Parathyroid adenoma (tissue), 2 donors: Measurements from ENCODE around the gene RASGRP1.

Experiments
- H2AFZ ChIP-seq: fragments of 300-600 bp; sonication (generic); one replicate; pipeline ENCODE4 v1.7.0; 2017; ENCODE audit warnings: antibody characterized with exemption, mild to moderate bottlenecking
- H3K27ac ChIP-seq: fragments of 300-600 bp; sonication (generic); one replicate; pipeline ENCODE4 v1.7.0; 2017
- H3K27me3 ChIP-seq: fragments of 300-600 bp; sonication (generic); one replicate; pipeline ENCODE4 v1.7.0; 2017; ENCODE audit warnings: low read length; ENCODE audit not compliant: control insufficient read depth, insufficient read depth
- H3K36me3 ChIP-seq: fragments of 300-600 bp; sonication (generic); one replicate; pipeline ENCODE4 v1.7.0; 2017; ENCODE audit warnings: low read length; ENCODE audit not compliant: control insufficient read depth, insufficient read depth
- H3K4me1 ChIP-seq: fragments of 300-600 bp; sonication (generic); one replicate; pipeline ENCODE4 v1.7.0; 2017; ENCODE audit warnings: control low read depth
- H3K4me2 ChIP-seq: fragments of 300-600 bp; sonication (generic); one replicate; pipeline ENCODE4 v1.7.0; 2017; ENCODE audit warnings: low read length
- H3K4me3 ChIP-seq: fragments of 300-600 bp; sonication (generic); one replicate; pipeline ENCODE4 v1.7.0; 2017; ENCODE audit warnings: low read depth, low read length
- H3K79me2 ChIP-seq: fragments of 300-600 bp; sonication (generic); one replicate; pipeline ENCODE4 v1.7.0; 2017; ENCODE audit warnings: control low read depth
- H3K9ac ChIP-seq: fragments of 300-600 bp; sonication (generic); one replicate; pipeline ENCODE4 v1.7.0; 2017; ENCODE audit warnings: mild to moderate bottlenecking
- H3K9me3 ChIP-seq: fragments of 300-600 bp; sonication (generic); one replicate; pipeline ENCODE4 v1.7.0; 2017; ENCODE audit warnings: low read length; ENCODE audit not compliant: control insufficient read depth
- TF ChIP-seq, protein P1 (sequence below): fragments of 300-600 bp; sonication (generic); IDR thresholded peaks from one replicate; pipeline ENCODE4 v1.7.0; 2017; ENCODE audit warnings: antibody characterized with exemption, mild to moderate bottlenecking
- donor health status: primary hyperparathyroidism.

Gene RASGRP1

DNA sequence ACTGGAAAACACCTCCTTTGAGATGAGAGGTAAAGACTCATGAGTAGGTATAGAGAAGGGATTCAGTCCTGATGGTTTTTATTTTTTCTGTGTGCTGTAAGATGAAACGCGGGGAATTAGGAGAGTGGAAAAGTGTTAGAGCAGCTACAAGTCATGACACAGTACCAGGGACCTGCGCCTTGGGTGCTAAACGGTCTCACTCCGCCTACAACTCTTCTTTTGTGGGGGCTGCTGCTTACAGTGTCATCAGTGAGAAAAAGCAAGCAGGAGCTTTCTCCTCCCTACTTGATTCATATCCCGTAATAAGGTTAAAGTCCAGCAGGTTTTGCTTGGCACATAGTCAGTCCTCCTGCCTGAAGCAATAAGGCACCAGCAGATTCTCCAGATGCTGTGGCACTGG lies 39.1 kb downstream of the RASGRP1 start:
- no peak overlapping the region for H3K4me3 ChIP-seq
- no peaks in the 10 kb centered on the region for H3K79me2 ChIP-seq
- H3K27ac ChIP-seq, result no peak overlapping the region
- no peaks in the 10 kb centered on the region for H3K36me3 ChIP-seq
- TF ChIP-seq, protein P1, sequence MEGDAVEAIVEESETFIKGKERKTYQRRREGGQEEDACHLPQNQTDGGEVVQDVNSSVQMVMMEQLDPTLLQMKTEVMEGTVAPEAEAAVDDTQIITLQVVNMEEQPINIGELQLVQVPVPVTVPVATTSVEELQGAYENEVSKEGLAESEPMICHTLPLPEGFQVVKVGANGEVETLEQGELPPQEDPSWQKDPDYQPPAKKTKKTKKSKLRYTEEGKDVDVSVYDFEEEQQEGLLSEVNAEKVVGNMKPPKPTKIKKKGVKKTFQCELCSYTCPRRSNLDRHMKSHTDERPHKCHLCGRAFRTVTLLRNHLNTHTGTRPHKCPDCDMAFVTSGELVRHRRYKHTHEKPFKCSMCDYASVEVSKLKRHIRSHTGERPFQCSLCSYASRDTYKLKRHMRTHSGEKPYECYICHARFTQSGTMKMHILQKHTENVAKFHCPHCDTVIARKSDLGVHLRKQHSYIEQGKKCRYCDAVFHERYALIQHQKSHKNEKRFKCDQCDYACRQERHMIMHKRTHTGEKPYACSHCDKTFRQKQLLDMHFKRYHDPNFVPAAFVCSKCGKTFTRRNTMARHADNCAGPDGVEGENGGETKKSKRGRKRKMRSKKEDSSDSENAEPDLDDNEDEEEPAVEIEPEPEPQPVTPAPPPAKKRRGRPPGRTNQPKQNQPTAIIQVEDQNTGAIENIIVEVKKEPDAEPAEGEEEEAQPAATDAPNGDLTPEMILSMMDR, result no peak
- H2AFZ ChIP-seq, result no peak overlapping the region
- H3K4me1 ChIP-seq, result no peaks in the 10 kb centered on the region
- no peak overlapping the region for H3K9ac ChIP-seq
- no peaks in the 10 kb centered on the region for H3K9me3 ChIP-seq
- no peaks in the 10 kb centered on the region for H3K27me3 ChIP-seq
- H3K4me2 ChIP-seq, result no peak overlapping the region

DNA sequence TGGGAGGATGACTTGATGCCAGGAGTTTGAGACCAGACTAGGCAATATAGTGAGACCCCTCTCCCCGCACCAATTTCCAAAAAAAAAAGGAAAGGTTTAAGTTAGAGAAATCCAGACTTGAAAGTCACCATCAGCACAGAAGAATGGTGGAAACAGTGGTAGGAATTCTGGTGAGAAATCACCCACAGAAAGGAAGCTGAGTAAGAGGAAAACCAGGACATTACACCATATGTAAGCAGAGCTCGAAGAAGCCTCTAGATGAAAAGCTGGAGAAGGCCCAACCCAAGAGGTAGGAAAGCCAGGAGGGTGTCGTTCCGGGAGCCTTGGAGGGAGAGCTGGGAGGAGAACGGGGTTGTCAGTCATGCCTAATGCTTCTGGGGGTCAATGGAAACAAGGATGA lies 40.5 kb downstream of the RASGRP1 start:
- Histone ChIP-seq H3K4me1 (no peaks in the 10 kb centered on the region), H3K4me2 (no peak overlapping the region), H3K27ac (no peak overlapping the region), H3K9ac (no peak overlapping the region), H2AFZ (no peak overlapping the region), H3K4me3 (no peak overlapping the region), H3K9me3 (no peaks in the 10 kb centered on the region), H3K27me3 (no peaks in the 10 kb centered on the region), H3K36me3 (no peaks in the 10 kb centered on the region), H3K79me2 (no peaks in the 10 kb centered on the region)
- TF ChIP-seq, protein P1, result no peak

DNA sequence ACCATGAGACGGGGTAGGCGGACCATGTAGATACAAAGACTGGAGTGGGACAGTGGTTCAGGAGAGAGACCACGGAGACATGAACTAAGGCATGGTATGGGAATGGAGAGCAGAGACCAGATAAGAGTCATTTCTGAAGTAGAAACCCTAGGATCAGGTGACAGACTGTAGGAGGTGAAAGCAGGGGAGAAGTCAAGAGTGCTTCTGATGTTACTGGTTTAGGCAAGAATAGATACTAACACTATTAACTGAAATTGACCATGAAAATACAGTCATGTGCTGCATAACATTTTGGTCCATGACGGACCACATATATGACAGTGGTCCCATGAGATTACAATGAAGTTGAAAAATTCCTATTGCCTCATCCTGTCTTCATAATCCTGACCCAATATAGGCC lies 41.7 kb downstream of the RASGRP1 start:
- H3K4me1 ChIP-seq, result no peaks in the 10 kb centered on the region
- no peaks in the 10 kb centered on the region for H3K36me3 ChIP-seq

DNA sequence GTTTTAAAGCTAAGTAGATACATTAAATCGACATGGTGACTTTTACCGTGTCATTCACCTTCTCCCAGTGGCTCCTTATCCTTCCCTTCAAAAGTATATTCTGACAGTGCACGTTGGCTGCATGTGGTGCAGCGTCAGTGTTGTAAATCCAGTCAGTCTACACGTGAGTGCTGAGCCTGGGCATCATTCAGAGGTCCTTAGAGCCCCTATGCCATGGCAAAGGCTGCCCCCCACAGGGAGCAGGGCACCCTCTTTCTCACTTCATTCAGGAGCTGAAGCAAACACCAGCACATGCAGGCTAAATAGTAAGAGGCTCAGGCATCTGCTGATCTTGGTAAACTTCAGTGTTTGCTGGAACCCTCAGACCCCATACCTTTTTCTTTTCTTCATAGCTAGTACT lies 43.3 kb downstream of the RASGRP1 start:
- no peaks in the 10 kb centered on the region for H3K79me2 ChIP-seq
- no peaks in the 10 kb centered on the region for H3K36me3 ChIP-seq

More for the DNA sequence above, 41.7 kb downstream of the RASGRP1 start:
- no peak overlapping the region for H3K9ac ChIP-seq
- TF ChIP-seq, protein P1, result no peak
- H3K27ac ChIP-seq, result no peak overlapping the region
- H2AFZ ChIP-seq, result no peak overlapping the region
- no peaks in the 10 kb centered on the region for H3K79me2 ChIP-seq
- H3K27me3 ChIP-seq, result no peaks in the 10 kb centered on the region
- no peak overlapping the region for H3K4me2 ChIP-seq
- H3K4me3 ChIP-seq, result no peak overlapping the region
- H3K9me3 ChIP-seq, result no peaks in the 10 kb centered on the region

DNA sequence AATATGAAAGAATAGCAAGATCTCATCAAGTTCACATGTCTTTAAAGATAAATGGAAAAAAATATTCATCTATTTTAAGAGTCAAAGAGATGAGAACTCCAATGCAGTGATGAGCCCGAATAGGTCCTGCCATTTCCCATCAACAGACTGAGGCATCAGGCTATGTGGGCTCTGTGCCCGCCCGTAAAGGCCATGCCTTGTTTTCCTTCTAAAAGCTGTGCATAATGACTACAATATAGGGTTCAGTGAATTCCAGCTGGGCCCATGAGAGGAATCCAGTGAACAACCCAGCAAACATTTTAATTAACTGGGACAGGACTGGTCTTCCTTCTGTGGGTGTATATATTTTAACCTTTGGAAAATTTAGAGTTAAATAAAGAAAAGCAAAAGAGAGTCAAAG lies 44.6 kb downstream of the RASGRP1 start:
- TF ChIP-seq, protein P1, result no peak
- Histone ChIP-seq H3K27ac (no peak overlapping the region), H2AFZ (no peak overlapping the region), H3K4me2 (no peak overlapping the region), H3K27me3 (no peaks in the 10 kb centered on the region), H3K4me3 (no peak overlapping the region), H3K36me3 (no peaks in the 10 kb centered on the region), H3K79me2 (no peaks in the 10 kb centered on the region), H3K4me1 (no peaks in the 10 kb centered on the region), H3K9ac (no peak overlapping the region), H3K9me3 (no peaks in the 10 kb centered on the region)

More for the DNA sequence above, 43.3 kb downstream of the RASGRP1 start:
- Histone ChIP-seq H3K9me3 (no peaks in the 10 kb centered on the region), H3K4me1 (no peaks in the 10 kb centered on the region), H2AFZ (no peak overlapping the region), H3K27ac (no peak overlapping the region), H3K27me3 (no peaks in the 10 kb centered on the region), H3K4me2 (no peak overlapping the region), H3K4me3 (no peak overlapping the region), H3K9ac (no peak overlapping the region)
- TF ChIP-seq, protein P1, result no peak
